HG03520 (cell line): ENCODE results near the gene PXK.

Source experiments
- ATAC-seq: cut with Tn5 transposase; IDR thresholded peaks from one replicate; pipeline ENCODE4 v1.9.1; 2021; ENCODE audit warnings: mild to moderate bottlenecking, moderate library complexity; ENCODE audit not compliant: unreplicated experiment

The PXK gene

DNA sequence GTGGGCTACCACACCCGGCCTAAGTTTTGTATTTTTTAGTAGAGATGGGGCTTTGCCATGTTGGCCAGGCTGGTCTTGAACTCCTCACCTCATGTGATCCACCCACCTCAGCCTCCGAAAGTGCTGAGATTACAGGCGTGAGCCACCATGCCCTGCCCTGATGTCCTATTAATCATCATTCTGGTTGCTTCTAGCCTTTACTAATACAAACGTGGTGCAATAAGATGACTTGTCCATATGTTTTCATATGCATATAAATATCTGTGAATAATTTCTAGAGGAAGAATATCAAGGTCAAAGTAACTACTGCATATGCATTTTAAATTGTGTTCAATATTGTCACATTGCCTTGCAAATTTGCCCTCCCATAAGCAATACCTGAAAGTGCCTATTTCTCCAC, 126.5 kb downstream of the PXK start:
- ATAC-seq = no peak

DNA sequence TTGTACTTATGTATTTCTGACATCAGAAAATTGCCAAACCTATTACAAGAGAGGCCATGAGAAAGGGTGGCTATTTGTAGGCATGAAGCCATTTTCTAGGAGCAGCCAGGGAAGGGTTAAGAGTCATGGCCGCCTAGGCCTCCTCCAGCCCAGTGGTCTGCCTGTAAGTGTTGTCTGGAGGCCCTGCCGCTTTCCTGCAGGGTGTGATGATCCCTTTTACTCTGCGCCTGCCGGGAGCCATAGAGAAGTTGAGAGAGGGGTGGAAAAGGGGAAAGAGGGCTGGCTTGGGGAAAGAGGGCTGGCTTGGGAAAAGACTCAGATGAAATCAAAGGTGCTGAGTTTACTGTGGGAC, 130.1 kb downstream of the PXK start:
- no peak for ATAC-seq

DNA sequence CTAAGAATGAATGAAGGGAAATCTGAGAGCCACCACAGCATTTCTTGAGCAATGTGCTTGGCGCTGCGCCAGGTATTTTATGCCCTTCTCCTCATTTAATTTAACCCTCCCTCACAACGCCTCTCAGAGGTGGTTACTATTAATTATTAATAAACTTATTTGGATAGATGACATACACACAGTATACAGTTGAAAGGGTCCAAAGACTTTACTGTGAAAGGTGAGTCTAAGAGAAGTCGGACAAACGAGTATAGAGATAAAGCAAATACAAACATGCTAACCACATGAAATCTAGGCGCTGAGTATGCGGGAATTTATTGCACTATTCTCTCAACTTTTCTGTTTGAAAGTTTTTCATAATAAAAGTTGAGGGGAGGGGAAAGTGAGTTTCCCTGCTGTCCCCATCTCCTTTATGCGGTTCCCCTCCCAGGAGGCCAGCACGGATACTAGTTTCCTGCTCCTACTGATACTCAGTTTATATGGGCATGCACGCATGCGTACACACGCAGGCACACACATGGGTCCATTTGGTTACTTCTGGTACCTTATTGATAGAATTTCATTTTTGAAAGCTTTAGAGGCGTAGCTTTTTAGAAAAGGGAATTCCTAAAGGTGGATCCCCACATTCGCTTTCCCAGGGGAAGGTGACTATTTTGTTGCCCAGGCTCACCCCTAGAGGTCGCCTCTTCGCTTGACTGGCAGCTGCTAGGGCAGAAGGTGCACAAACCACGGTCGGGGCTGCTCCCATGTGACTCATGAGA, 130.7 kb downstream of the PXK start:
- peak; percentile 77 for ATAC-seq

DNA sequence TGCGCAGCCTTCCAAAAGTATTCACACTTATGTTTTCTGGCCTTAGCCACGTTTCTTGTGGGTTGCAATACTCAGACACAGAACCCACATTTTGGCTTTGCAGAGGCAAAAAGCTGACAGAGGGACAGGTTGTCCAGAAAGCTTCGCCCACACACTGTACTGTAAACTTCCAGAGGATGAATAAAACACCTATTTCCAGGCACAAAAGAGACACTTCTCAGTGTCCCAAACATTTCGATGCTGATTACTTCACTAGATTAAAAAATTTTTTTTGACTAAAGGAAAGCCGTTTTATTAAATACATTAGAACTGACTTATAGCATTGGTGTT, 131.2 kb downstream of the PXK start:
- ATAC-seq = no peak

DNA sequence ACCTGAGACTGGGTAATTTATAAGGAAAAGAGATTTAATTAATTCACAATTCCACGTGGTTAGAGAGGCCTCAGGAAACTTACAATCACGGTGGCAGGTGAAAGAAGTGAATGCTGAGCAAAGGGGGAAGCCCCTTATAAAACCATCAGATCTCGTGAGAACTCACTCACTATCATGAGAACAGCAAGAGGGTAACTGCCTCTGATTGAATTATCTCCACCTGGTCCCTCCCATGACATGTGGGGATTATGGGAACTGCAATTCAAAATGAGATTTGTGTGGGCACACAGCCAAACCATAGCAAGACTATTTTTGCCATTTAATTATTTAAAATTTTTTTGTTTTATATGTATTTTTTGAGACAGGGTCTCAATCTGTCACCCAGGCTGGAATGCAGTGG, 132.2 kb downstream of the PXK start:
- ATAC-seq = no peak

DNA sequence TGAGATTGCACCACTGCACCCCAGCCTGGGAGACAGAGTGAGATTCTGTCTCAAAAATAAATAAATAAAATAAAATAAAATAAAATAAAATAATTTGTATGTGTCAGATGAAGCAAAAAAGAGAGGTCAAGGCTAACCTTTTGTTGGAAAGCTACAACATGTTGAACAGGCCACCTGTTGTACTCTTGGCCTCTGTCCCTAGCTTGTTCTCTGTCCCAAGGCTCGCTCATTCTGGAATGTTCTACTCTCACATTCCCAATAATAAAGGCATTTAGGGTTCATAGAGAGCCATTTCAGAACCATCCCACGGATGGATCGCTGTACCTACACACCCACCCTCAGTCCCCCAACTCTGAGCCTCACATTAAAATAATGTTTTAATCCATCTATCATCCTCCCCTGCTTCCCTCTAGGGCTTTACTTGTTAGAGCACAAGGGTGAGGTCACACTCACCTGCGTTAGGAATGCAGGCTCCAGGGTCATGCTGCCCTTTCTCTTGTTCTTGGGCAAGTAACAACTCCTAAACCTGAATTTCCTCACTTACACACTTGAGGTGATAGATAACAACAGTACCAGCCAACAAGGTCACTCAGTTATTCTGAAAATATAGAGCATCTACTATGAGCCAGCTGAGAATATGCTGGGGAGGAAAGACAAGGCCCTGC, 134.3 kb downstream of the PXK start:
- ATAC-seq = no peak

DNA sequence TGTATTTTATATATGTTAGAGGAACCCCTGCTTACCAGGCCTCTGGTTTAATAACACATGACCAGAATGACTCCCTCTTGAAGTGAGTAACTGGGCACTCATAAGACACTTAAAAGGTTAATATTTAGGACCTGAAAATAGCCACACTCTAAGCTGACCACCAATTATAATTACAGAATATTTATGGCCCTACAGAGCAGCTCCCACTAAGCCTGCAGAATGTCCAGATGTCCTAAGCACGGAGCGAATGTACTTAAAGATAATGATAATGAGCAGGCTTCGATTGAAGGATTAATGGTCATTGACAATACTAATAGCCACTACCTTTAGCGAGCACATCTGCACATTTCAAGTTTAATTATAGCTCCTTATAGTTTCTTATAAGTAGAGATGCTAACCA, 136.4 kb downstream of the PXK start:
- ATAC-seq = no peak

DNA sequence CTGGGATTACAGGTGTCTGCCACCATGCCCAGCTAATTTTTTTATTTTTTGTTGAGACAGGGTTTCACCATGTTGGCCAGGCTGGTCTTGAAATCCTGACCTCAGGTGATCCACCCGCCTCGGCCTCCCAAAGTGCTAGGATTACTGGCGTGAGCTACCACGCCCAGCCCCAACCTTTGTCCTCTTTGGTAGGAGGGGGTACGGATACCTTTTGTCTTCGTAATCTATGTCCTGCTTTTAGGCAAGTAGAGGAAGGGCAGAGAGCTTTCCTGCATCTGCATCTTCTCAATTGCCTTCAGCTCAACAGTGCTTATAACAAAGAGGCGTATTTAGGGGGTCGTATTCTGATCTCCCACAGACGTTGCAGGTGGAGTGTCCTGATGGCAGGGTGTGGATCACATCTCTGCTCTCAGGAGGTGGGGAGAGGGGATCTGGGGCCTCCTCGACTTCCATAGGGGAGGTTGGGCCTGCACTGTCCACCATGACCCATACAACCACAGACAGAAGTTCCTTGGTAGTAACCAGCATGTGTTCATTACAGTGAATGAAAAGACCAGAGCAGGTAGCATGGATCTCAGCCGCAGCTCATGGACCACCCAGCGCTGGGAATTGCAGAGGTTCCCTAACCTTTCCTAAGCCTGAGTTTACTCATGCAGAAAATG, 137.8 kb downstream of the PXK start:
- no peak for ATAC-seq

DNA sequence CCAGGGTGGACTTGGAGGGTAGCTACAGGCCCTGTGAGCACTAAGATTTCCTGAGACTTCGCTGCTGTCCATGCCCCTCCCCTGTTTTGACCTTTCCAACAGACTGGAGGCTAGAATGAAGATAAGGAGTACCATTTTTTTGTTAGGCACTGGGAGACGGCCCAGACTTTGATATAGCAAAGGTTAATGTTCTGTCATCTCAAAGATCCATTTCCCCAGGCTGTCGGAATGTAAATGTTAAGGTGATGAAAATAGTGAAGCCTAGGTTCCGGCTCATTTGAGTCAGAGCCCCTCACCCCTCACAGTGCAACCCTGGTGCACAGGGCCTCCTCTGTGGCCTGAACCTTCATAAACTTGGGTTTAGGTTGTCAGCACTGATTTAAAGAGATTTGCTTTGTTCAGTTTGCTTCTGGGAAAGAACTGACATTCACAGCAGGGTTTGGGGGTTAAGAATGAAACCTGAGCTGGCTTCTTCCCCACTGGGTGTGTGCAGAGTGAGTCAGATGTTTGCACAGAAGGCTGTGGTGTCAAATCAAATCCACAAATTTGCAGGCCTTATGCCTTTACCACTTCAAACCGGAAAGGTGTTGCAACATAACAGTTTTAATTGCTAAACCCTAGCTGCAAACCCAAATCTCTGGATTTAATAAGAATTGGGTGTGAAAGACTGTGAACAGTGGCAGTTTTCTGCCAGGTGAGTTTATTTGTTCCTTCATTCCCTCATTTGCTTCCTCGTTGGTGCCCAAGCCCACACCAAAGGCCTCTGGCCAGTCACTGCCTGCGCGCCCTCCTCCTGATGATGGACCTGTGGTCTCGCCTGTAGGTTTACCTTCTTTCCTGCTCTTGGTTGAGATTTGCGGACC, 138.6 kb downstream of the PXK start:
- ATAC-seq = peak; percentile 44

DNA sequence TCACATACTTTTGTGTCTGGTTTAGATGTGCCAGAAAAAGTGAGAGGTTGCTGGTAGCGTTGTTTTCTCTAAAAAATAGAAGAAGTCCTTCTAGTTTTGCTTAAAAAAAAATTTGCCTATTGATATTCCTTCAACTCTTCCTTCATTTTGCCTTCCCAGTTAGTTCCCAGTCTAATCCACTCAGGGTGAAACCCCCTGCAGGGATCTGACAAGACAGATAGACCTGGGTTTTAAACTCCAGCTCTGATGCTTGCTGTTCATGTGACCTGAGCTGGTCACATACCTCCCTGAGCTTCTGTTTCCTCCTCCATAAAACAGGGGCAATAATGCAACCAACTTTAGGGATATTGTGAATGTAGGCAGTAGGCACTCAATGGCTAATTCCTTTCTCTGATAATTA, 140.6 kb downstream of the PXK start:
- ATAC-seq = no peak

DNA sequence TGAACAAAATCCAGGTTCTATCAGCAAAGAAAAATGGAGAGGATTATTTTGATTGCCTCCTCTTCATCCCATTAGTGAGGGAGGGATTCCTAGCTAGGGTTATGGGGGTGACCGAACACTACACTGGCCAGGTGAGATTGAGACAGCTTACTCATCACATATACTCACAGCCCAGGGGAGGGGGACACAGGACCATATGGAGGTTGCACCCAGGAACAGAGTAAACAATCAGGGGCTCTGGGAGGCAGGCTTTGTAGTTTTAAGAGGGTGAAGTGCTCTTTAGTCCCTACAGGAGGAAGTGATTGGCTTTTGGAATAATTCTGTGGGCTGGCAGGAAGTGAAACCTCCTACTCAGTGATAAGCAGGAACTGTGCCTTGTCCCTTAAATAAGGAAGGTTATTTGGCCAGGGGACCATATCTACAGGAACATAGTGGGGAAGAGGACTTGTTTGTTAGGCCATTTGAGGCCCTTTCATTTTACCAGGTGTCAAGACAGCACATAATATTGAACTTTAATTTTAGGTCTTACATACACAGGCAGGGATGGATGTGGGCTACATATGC, 141.7 kb downstream of the PXK start:
- ATAC-seq = no peak

DNA sequence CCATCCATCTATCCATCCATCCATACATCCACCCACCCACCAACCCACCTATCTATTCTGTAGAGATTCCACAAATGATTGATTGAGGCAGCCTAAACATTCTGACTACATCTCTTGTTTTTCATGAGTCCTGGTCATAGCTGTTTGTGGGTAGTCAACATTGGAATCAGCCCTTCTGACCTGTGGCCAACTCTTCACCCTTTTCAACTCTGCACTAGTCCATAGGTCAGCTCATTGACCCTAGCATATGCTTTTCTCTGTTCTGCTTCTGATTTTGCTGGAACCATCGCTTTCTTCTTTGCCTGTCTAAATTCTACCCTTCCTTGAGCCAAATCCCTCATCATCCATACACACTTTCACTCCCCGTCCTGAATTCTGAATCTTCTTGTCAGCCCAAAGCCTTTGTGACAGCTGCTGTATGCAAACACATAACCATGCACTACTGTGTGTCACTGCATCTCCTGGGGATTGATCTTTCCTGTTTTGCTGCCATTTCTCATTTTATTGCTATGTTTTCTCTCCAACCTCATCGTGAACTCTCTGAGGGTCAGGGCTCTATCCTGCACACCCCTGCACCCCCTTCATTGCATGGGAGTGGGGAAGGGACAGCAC, 142.4 kb downstream of the PXK start:
- ATAC-seq = no peak
